Left kidney (tissue), 8 donors: ENCODE data around the gene SLC38A5. TPM values are rescaled to one million over a fixed set of nuclear protein-coding genes. Genes with fewer than 3 reads are reported as not detected.
"Not testable (repeated sequence)": the region's sequence is repeated elsewhere in the genome, so short reads cannot be mapped to it uniquely, and the experiment has no call there.

Experiments used
- DNase-seq: peaks from one replicate; pipeline ENCODE4 v3.0.0-alpha.2; 2013
- long read RNA-seq, 8 donors: transcript quantifications; one replicate each; lab custom pipeline, GENCODE V29; 2026
- polyA plus RNA-seq: library from polyadenylated mRNA; unstranded; fragments of 120-200 nt; gene quantifications from one replicate; pipeline ENCODE4 v1.2.1, GENCODE V29; 2013; ENCODE audit not compliant: insufficient read length

The SLC38A5 gene
- 5.2 TPM for polyA plus RNA-seq
- long read RNA-seq, donor 1, result 0 reads
- long read RNA-seq, donor 2, partial matches to known transcripts, result 41 of 64 reads
- long read RNA-seq, donor 2, other reads (novel, unspliced or antisense), result 21 of 64 reads
- long read RNA-seq, donor 3, partial matches to known transcripts, result 0 of 2 reads
- long read RNA-seq, donor 3, other reads (novel, unspliced or antisense), result 0 of 2 reads
- long read RNA-seq, donor 4, result 0 reads
- long read RNA-seq, donor 5, result 0 reads
- long read RNA-seq, donor 6, result 0 reads
- long read RNA-seq, donor 7, transcript SLC38A5-210 (16 exons, 2,659 nt), result major isoform, 5 of 6 reads
- long read RNA-seq, donor 7, partial matches to known transcripts, result 0 of 6 reads
- long read RNA-seq, donor 7, other reads (novel, unspliced or antisense), result 0 of 6 reads
- long read RNA-seq, donor 8, partial matches to known transcripts, result 0 of 1 reads
- long read RNA-seq, donor 8, other reads (novel, unspliced or antisense), result 0 of 1 reads

DNA sequence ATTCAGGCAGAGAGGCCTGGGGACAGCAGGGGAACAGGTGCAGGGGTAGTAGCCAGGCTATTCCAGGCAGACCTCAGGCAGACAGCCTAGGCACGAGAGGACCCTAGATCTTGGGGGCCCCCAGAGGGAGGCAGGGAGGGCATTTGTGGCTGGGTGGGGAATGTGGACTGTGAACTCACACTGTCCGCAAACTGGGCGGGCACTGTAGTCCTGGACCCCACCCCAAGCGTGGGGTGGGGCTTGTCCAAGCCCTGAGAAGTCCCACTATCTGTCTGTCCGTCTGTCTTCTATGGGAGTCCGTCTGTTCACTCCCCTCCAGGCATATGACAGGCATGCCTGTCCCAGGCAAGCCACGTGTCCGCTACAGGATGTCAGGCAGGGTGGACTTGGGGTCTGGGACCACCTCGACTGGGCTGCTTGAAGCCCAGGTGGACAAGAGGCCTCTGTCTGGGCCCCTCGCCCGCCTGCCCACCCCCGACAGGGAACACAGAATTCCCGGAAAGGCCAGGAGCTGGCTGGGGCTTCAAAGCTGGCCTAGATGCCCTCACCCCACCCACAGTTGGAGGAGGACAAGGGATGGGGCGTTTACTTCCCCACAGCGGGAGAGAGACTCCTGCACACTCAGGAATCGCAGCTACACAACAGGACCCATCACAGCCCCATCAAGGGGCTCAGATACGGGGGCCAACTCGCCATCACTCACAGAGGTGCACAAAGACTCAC lies at the start of gene SLC38A5:
Gene SLC38A5 (minus strand): TSS at position 151 of the 723 bp plus-strand sequence. CDS start 2,336 bp downstream, outside the sequence.
- DNase-seq, result no peak

DNA sequence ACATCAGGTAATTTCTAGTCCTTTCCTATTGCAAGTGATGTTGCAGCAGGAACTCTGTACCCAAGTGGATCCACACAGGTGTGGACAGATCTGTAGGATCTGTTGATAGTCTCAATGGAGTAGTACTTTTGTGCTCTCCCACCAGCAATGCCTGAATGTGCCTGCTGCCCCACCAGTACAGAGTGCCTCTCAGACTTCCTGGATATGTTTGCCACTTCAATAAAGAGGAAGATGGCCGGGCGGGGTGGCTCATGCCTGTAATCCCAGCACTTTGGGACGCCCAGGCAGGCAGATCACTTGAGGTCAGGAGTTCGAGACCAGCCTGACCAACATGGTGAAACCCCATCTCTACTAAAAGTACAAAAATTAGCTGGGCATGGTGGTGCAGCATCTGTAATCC lies 49.4 kb upstream of the SLC38A5 start:
- not testable (repeated sequence) for DNase-seq

DNA sequence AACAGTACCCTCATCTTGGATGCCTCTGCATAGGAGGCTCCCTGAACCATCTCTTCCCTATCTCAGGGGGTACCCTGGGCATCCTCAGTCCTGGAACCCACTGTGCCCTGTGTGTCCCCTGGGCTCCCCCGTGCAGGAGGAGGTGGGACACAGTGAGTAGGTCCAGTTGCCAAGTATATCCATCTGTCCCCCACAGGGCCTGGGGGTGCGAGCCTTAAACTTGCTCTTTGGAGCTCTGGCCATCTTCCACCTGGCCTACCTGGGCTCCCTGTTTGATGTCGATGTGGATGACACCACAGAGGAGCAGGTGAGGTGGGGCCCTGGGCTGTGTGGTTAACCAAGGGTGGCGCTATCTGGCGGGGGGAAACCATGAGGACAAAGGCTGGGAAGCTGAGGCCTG lies 46.9 kb upstream of the SLC38A5 start:
- no peak for DNase-seq

DNA sequence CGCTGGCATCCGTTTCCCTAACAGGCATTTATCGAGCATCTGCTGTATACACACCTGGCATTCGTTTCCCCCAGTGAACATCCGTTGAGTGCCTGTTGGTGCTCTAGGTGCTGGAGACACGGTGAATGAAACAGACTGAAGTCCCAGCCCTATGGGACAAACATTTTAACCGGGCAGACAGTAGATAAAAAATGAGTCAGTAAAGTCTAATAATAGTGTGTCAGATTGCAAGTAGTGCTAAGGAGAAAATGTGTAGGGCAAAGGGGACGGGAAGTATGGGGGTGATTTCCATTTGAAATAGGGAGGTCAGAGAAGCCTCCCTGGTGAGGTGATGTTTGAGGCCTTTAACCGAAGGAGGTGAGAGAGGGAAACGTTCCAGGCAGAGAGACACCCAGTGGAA lies 46.2 kb upstream of the SLC38A5 start:
- DNase-seq, result no peak

DNA sequence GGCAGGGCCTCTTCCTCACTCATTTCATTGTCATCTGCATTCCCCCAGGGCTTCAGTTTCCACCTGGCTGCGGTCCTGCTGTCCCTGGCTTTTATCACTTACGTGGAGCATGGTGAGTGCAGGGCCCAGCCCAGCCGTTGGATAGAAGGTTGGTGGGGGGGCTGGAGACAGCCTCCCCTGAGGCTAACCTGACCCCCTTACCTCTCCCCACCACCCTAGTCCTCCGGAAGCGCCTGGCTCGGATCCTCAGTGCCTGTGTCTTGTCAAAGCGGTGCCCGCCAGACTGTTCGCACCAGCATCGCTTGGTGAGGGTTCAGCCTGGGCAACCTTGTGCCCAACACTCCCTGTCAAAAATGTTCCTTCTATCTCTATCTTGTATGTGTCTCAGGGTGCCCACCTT lies 45.8 kb upstream of the SLC38A5 start:
- DNase-seq, result no peak

DNA sequence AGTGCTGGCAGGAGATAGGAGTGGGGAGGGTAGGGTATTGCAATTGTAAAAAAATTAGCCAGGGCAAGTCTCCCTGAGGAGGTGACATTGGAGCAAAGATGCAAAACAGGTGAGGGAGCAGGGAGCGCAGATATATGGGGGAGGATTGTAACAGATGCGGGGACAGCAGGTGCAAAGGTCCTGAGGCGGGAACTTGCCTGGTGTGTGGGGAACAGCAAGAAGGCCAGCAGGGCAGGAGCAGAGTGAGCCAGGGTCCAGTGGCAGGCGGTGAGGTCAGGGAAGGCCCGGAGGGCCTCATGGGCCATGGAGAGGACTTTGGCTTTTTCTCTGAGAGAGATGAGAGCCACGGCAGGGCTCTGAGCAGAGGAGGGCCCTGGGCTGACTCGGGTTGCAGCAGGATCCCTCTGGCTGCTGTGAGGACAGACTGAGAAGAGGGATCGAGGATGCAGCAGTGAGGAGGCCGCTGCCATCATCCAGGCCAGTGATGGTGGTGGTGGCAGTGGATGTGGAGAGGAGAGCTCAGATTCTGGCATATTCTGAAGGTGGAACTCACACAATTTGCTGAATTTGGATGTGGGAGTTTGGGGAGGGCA lies 44.9 kb upstream of the SLC38A5 start:
- DNase-seq, result no peak

DNA sequence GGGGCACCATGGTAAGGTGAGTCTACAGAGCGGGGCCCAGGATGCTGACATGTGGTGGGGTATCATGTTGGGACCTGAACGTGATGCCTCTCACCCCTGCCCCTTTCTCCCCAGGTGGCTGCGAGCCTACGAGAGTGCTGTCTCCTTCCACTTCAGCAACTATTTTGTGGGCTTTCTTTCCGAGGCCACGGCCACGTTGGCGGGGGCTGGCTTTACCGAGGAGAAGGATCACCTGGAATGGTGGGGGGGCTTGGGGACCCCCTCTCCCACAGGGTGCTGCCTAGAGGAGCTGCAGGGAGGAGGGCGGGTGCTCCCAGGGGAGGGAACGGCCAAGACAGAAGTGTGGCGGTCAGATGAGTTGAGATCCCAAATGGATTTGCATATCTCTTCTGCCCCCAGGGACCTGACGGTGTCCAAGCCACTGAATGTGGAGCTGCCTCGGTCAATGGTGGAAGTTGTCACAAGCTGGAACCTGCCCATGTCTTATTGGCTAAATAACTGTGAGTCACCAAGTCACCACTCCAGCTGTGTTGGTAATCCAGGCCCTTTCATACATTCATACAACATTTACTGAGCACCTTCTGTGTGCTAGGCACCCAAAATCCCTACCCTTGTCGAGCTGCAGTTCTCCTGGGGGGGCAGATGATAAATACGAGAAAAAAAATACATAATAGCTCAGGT lies 44.2 kb upstream of the SLC38A5 start:
- DNase-seq, result no peak

DNA sequence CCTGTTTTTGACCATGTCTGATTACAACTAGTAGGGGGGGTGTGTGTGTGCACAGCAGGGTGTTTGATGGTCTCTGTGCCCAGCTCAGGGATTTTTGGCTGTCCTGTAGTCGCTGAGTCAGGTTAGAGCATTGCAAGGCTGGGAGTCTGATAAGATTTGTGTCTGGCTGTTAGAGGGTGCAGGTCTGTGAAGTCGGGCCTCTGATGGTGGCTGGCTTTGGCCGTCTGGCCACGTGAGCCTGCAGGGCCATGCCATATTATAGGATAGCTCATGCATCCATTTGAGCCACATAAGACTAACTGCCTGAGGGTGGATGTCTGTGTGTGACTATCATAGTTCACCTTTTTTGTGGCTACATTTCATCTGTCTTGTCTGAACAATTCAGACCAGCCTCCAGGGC lies 43.6 kb upstream of the SLC38A5 start:
- no peak for DNase-seq

DNA sequence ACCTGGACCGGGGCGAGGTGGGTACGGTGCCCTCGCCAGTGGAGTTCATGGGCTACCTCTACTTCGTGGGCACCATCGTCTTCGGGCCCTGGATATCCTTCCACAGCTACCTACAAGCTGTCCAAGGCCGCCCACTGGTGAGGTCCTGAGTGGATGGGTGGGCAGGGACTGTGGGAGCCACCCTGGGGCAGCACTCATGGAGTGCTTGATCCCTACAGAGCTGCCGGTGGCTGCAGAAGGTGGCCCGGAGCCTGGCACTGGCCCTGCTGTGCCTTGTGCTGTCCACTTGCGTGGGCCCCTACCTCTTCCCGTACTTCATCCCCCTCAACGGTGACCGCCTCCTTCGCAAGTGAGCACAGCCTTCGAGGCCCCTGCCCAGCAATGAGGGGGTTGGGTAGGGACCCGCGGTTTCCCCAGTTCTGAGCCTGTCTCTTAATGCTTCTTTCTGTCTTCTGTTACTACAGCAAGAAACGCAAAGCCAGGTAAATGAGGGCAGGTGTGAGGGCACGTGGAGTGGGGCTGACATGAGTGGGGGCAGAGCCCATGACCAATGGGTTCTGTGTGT lies 42.4 kb upstream of the SLC38A5 start:
- no peak for DNase-seq

DNA sequence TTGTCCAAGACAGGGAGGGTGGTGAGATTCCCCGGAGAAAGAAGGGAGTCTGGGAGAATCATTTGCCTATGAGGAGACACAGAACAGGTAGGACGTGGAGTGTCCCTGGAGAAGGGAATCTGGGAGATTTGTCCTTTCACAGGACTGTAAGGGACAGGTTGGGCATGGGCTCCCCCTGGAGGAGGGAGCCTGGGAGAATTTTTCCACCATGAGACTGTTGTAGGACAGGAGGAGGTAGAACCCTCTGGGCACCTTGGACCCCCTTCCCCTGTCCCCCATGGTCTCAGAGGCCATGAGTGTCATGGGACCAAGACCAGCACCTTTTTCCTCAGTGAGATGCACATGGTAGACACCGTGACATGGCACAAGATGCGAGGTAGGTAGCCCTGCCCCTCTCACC lies 41.5 kb upstream of the SLC38A5 start:
- no peak for DNase-seq

DNA sequence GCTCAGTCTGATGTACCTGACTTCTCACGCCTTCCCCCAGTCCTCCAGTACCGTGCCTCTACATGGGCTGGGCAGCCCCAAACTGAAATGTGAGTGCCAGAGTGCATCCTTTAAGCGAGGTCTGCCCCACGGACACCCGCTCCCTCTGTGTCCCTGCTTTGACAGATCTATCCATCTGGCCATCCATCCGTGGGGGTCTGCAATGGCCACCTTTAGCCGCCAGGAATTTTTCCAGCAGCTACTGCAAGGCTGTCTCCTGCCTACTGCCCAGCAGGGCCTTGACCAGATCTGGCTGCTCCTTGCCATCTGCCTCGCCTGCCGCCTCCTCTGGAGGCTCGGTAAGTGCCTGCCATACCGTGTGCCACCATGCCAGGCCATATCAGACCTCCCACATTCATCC lies 39.6 kb upstream of the SLC38A5 start:
- DNase-seq, result no peak

DNA sequence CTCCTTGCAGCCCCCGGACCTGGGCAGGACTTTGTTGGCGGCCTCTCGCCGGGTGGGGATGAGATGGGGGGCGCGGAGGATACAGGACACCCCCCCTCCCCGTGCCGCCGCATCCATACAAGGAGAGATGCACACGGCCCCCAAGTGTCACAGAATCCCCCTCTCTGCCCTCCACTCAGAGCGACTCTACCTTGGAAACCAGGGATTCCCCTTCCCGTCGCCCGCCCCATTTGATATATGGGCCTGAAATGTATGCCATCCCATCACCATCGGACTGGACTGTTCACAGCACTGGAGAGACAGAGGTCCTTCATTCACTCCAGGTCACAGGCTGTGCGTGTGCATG lies 39.2 kb upstream of the SLC38A5 start:
- no peak for DNase-seq

DNA sequence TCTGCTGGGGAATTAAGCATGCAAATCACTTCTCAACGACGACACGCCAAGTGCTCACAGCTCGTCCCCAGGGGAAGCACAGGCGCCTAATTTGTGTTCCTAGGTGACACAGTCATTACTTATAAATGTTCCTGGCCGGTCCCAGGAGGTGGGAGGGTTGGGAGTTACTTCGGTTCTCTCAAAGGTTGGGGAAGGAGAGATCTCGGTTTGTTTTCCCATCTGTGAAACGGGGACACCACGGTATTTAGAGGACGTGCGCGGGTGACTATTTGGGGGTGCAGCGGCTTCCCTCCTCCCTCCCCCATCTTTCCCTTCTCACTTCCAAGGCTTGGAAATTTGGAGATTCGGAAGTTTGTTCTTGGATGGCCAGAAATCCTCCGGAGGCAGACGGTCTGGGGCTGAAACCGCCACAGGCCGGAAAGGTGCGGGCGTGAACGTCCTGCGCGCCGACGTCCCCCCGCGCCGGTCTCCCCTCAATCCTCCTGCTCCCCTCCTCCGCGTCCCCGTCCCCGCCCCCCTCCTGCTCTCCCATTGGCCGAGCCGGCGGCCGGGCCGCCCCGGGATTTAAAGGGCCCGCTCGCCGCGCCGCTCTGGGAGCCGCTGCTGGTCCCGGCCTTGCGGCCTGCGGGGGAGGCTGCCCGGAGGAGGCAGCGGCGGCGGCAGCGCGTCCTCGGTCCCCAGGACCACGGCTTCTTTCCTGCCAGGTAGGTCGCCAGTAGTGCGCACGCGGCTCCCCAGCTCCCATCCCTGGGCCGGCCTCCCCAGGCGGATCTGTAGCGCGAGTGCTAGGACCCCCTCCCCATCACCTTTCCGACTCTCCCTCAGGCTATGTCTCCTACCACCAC lies 38.6 kb upstream of the SLC38A5 start, which contains the start of gene PORCN:
Gene PORCN (plus strand): TSS at position 593 of the 845 bp plus-strand sequence. CDS start 829 bp downstream, outside the sequence.
- peak; percentile 57 for DNase-seq

DNA sequence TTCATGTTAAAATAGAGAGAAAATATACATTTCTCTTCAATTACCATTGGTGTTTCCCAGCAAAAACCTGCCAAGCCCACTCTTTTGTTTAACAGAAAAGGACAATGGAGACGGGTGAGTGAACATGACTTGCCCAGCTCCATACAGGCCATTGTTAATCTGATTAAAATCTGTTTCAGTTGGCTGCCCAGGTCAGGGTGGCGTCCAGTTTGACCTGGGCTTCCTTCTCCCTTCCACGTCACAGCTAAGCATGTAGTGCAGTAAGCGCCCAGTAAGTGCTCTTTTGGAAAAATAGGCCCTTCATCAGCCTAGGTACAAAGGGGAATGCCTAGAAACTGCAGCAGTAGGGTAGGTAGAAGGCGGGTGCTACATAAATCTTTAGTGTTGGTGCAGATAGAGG lies 37.2 kb upstream of the SLC38A5 start:
- DNase-seq, result no peak

DNA sequence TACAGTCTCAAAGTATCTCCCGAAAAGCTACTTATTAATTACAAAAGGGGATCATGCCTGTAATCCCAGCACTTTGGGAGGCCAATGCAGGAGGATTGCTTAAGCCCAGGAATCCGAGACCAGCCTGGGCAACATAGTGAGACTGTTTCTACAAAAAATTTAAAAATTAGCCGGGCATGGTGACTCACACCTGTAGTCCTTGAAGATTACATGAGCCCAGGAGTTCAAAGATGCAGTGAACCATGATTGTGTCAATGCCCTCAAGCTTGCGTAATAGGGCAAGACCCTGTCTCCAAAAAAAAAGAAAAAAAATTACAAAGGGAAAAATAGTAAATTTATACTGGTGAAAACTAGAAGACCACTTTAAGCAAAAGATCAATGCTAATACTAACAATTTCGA lies 35.4 kb upstream of the SLC38A5 start:
- DNase-seq, result no peak

DNA sequence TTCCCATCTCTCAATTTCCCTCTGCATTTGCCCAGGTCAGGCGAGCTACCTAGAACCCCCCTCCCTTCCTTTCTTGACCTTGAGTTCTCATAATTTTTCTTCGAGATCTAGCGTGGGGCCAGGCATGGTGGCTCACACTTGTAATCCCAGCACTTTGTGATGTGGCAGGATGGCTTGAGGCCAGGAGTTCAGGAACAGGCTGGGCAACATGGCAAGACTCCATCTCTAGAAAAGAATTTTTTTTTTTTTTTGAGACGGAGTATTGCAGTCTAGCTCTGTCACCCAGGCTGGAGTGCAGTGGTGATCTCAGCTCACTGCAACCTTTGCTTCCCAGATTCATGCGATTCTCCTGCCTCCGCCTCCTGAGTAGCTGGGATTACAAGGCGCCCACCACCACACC lies 34.2 kb upstream of the SLC38A5 start:
- DNase-seq, result no peak

DNA sequence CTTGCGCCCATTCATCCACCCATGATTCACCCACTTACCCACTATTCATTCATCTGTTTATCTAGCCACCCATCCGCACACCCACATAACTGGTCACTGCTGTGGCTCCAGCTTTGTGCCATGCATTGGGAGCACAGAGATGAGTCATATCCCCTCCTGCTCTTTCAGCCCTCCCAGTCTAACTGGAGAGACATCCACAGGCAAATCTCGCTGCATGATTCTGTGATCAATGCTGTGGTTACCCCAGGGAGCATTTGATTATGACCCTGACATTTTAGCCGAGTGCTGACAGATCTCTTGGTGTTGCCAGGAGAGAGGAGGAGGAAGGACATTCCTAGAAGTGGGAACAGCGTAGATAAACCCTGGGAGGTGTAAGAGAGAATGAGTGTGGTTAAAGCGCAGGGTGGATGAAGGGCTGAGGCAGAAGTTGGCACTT lies 28.3 kb upstream of the SLC38A5 start:
- no peak for DNase-seq

DNA sequence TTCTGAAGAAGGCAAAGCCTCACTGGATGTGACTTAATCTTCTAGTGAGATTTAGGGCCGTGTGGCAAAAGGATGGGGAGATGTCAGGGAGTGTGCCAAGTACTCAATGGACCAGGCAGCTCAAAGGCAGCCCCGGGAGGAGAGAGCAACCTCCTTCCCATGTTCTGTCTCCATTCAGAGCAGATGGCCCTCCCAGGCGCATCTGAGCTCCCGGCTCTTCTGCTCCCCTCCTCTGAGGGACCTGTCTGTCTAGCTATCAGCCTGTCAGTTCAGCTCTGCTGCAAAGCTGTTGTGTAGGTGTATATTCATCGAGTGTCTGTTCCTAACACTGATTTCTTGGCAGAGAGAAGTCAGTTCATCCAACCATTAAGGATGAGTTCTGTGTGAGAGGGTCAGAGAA lies 27.8 kb upstream of the SLC38A5 start:
- no peak for DNase-seq

DNA sequence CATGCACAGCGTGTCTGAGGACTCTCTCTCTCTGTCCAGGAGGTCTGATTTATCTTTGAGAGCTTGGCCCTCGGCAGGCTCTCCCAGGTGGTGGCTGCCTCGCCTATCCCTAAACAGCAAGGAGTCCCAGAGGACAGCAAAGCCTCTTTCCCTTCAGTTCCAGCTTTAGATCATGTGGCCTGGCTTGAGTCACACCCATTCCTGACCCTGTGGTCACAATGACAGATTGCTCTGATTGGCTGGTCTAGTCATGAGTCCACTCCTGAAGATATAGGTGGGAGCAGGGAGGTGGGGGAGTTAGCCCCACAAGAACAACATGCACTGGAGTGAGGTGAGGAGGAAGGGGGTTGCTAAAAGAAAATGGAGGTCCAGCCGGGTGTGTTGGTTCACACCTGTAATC lies 26.6 kb upstream of the SLC38A5 start:
- DNase-seq, result no peak

DNA sequence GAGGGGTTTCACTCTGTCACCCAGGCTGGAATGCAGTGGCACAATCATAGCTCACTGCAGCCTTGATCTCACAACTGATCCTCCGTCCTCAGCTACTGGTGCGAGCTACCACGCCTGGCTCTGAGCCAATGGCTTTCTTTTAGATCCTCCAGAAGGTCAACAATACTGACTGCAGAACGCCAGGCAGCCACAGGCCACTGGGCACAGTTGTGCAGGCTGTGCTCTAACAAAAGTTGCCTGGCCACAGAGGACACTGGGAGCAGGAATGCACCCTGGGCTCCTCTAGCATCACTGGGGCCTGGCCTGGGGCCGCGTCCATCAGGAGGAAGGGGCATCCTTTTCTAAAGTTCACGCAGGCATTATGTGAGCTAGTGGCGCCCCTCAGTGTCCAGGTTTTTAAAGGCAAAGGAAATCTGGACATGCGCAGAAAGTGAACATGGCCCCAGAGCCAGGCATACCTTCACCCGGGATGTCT lies 23.9 kb upstream of the SLC38A5 start:
- DNase-seq, result no peak
